Lung (tissue), 13 donors: ENCODE results near the gene TRAIP. TPM values are rescaled to one million over a fixed set of nuclear protein-coding genes. Genes with fewer than 3 reads are reported as not detected.

Source experiments
- ATAC-seq: fragments of 200-7000 bp; cut with Tn5 transposase; one replicate; pipeline ENCODE4 v1.9.1; 2020; ENCODE audit warnings: moderate number of reproducible peaks; ENCODE audit not compliant: insufficient read depth, low FRiP score
- DNase-seq, 3 donors: peaks; one replicate each; pipeline ENCODE4 v3.0.0-alpha.2; 2013 to 2017
- H3K27ac ChIP-seq, 2 donors: one replicate each; pipeline ENCODE4 v1.5.1; 2013; ENCODE audit warnings: mild to moderate bottlenecking in 2 of 2, moderate library complexity in 2 of 2, control low read depth in 1 of 2, inconsistent platforms in 1 of 2, low read depth in 1 of 2, low read length in 1 of 2
- H3K27me3 ChIP-seq, 3 donors: one replicate each; pipeline ENCODE4 v1.5.1; 2013; ENCODE audit warnings: low read length in 2 of 3; ENCODE audit not compliant: control insufficient read depth in 3 of 3, insufficient read depth in 3 of 3
- H3K36me3 ChIP-seq, 4 donors: one replicate each; pipeline ENCODE4 v1.5.1; 2013; ENCODE audit warnings: low read length in 4 of 4, mild to moderate bottlenecking in 1 of 4, moderate library complexity in 1 of 4; ENCODE audit not compliant: control insufficient read depth in 4 of 4, insufficient read depth in 4 of 4
- H3K4me1 ChIP-seq, 5 donors: one replicate each; pipeline ENCODE4 v1.5.1; 2013; ENCODE audit warnings: low read length in 5 of 5, mild to moderate bottlenecking in 2 of 5, moderate library complexity in 1 of 5; ENCODE audit not compliant: control insufficient read depth in 5 of 5, insufficient read depth in 5 of 5
- H3K4me3 ChIP-seq: one replicate; pipeline ENCODE4 v1.5.1; 2013; ENCODE audit warnings: mild to moderate bottlenecking, control low read depth, moderate library complexity
- H3K9ac ChIP-seq, 2 donors: one replicate each; pipeline ENCODE4 v1.5.1; 2013; ENCODE audit warnings: low read length in 2 of 2, control low read depth in 1 of 2; ENCODE audit not compliant: insufficient read depth in 1 of 2
- H3K9me3 ChIP-seq, 4 donors: one replicate each; pipeline ENCODE4 v1.5.1; 2013; ENCODE audit warnings: low read length in 3 of 4, mild to moderate bottlenecking in 1 of 4, moderate library complexity in 1 of 4; ENCODE audit not compliant: control insufficient read depth in 4 of 4, insufficient read depth in 3 of 4
- CTCF ChIP-seq: IDR thresholded peaks from 2 replicates; pipeline ENCODE4 v1.5.1; 2012; ENCODE audit warnings: mild to moderate bottlenecking; ENCODE audit errors: control extremely low read depth, extremely low read depth
- WGBS, 2 donors: extraction: QIAGEN DNeasy Blood & Tissue Kit; methylation state at CpG; one replicate each; pipeline ENCODE4 v1.1.7; 2013; 5-methylcytosine and 5-hydroxymethylcytosine counted together
- polyA plus RNA-seq, 2 donors: library from polyadenylated mRNA; stranded (reverse); fragments of 200-250 nt; gene quantifications; one replicate each; pipeline ENCODE4 v1.2.1, GENCODE V29; 2013
- small RNA-seq: library from RNA; depleted of rRNA; stranded (forward); fragments of <200 nt; gene quantifications from one replicate; pipeline ENCODE3, GENCODE V24; 2014; ENCODE audit warnings: low replicate concordance
- total RNA-seq, 2 donors: library from RNA; depleted of rRNA in 1 of 2; stranded (reverse); fragments of >200 nt in 1 of 2; gene quantifications; one replicate each; pipeline ENCODE4 v1.2.1, GENCODE V29; 2014 to 2021
- donor health status: control.
- donor health status: control.
- donor health status: Bipolar disorder and iron deficiency.
- donor health status: healthy.
- donor health status: DM: yes; HTN: yes; CAD: no.

TRAIP gene
- total and polyA plus RNA-seq, 4 donors, result 1.8 to 3.2 (median 2.4) TPM

GRCh38 chr3:49779358-49780079, 76.8 kb downstream of the TRAIP start:
- Histone ChIP-seq H3K27me3 (no peaks in the 10 kb centered on the region), H3K36me3 (peaks cover 0 to 15% (median 9%) of the 10 kb centered on the region in 4 donors), H3K9me3 (no peaks in the 10 kb centered on the region), H3K9ac (no peak overlapping the region), H3K27ac (no peak overlapping the region), H3K4me1 (peaks cover 0 to 7% (median 0%) of the 10 kb centered on the region in 5 donors), H3K4me3 (no peak overlapping the region)
- DNase-seq (no peak), ATAC-seq (no peak)
- no peak for TF ChIP-seq CTCF
- 91 to 95% methylated on average over 5 of the region's 5 CpGs for WGBS, 2 donors

Small RNAs within 50 kb of the gene (small RNA-seq; reads per million reads assigned to genes)
- gene RN7SL217P, result not detected

Other genes starting within 250 kb of the TRAIP start
- gene APEH, start 182.2 kb downstream of the TRAIP start, total RNA-seq, result 100 to 1,000 TPM in 1 of 2 donors, 10 to 100 TPM in 1; 58.4 to 119 TPM
- 10 to 100 TPM; 25.2 to 80.0 TPM for gene APEH, start 182.2 kb downstream of the TRAIP start, polyA plus RNA-seq
- 10 to 100 TPM; 13.3 to 21.1 TPM for gene MST1, start 167.1 kb downstream of the TRAIP start, total RNA-seq
- gene MST1, start 167.1 kb downstream of the TRAIP start, polyA plus RNA-seq, result 10 to 100 TPM in 1 of 2 donors, 1 to 10 TPM in 1; 8.3 to 27.0 TPM
- 10 to 100 TPM; 23.5 to 45.0 TPM for gene RNF123, start 167.0 kb downstream of the TRAIP start, total RNA-seq
- 10 to 100 TPM; 22.2 to 22.6 TPM for gene RNF123, start 167.0 kb downstream of the TRAIP start, polyA plus RNA-seq
- under 1 TPM in 1 of 2 donors, not detected in 1; 0.25 TPM for gene AMIGO3, start 136.9 kb downstream of the TRAIP start, total RNA-seq
- under 1 TPM; 0.51 to 0.63 TPM for gene AMIGO3, start 136.9 kb downstream of the TRAIP start, polyA plus RNA-seq
- 10 to 100 TPM; 10.8 to 81.2 TPM for gene GMPPB, start 132.6 kb downstream of the TRAIP start, total RNA-seq
- gene GMPPB, start 132.6 kb downstream of the TRAIP start, polyA plus RNA-seq, result 10 to 100 TPM; 27.5 to 64.8 TPM
- 10 to 100 TPM; 38.7 to 54.9 TPM for gene IP6K1, start 70.0 kb downstream of the TRAIP start, total RNA-seq
- 10 to 100 TPM; 16.1 to 26.3 TPM for gene IP6K1, start 70.0 kb downstream of the TRAIP start, polyA plus RNA-seq
- 10 to 100 TPM in 1 of 2 donors, 1 to 10 TPM in 1; 7.8 to 27.0 TPM for gene CDHR4, start 56.7 kb downstream of the TRAIP start, total RNA-seq
- 1 to 10 TPM; 6.3 to 9.8 TPM for gene CDHR4, start 56.7 kb downstream of the TRAIP start, polyA plus RNA-seq
- 1 to 10 TPM; 6.1 to 7.1 TPM for gene INKA1, start 53.3 kb downstream of the TRAIP start, total RNA-seq
- gene INKA1, start 53.3 kb downstream of the TRAIP start, polyA plus RNA-seq, result 10 to 100 TPM in 1 of 2 donors, 1 to 10 TPM in 1; 6.8 to 10.8 TPM
- 100 to 1,000 TPM in 1 of 2 donors, 10 to 100 TPM in 1; 79.4 to 112 TPM for gene UBA7, start 42.6 kb downstream of the TRAIP start, total RNA-seq
- gene UBA7, start 42.6 kb downstream of the TRAIP start, polyA plus RNA-seq, result 10 to 100 TPM; 53.0 to 72.4 TPM
- gene CAMKV, start 13.3 kb upstream of the TRAIP start, total RNA-seq, result under 1 TPM in 1 of 2 donors, not detected in 1; 0.34 TPM
- gene CAMKV, start 13.3 kb upstream of the TRAIP start, polyA plus RNA-seq, result not detected
- 10 to 100 TPM in 1 of 2 donors, 1 to 10 TPM in 1; 5.6 to 54.8 TPM for gene MST1R, start 47.3 kb upstream of the TRAIP start, total RNA-seq
- gene MST1R, start 47.3 kb upstream of the TRAIP start, polyA plus RNA-seq, result 10 to 100 TPM; 18.6 to 38.8 TPM
- 10 to 100 TPM in 1 of 2 donors, 1 to 10 TPM in 1; 7.0 to 12.3 TPM for gene MON1A, start 73.2 kb upstream of the TRAIP start, total RNA-seq
- gene MON1A, start 73.2 kb upstream of the TRAIP start, polyA plus RNA-seq, result 10 to 100 TPM in 1 of 2 donors, 1 to 10 TPM in 1; 8.5 to 10.3 TPM
- gene RBM6, start 83.6 kb upstream of the TRAIP start, total RNA-seq, result 100 to 1,000 TPM in 1 of 2 donors, 10 to 100 TPM in 1; 70.4 to 126 TPM
- 10 to 100 TPM; 42.1 to 88.9 TPM for gene RBM6, start 83.6 kb upstream of the TRAIP start, polyA plus RNA-seq
- gene RBM5, start 232.4 kb upstream of the TRAIP start, total RNA-seq, result 100 to 1,000 TPM; 115 to 380 TPM
- gene RBM5, start 232.4 kb upstream of the TRAIP start, polyA plus RNA-seq, result 10 to 100 TPM; 71.4 to 74.3 TPM